Breast epithelium (tissue), 3 donors: Measurements from ENCODE around the gene PLEKHG4B.

Source experiments
- CTCF ChIP-seq, 3 donors: fragments of 450-650 bp; IDR thresholded peaks; one replicate each; pipeline ENCODE4 v1.5.1; 2016 to 2017; ENCODE audit warnings: antibody characterized with exemption in 3 of 3, mild to moderate bottlenecking in 3 of 3, moderate library complexity in 3 of 3
- POLR2A ChIP-seq: fragments of 450-650 bp; IDR thresholded peaks from one replicate; pipeline ENCODE4 v1.6.1; 2016; ENCODE audit warnings: antibody characterized with exemption, mild to moderate bottlenecking, moderate library complexity

- no peak for TF ChIP-seq CTCF (IDR thresholded peaks at IDR 0.05)
- no peak for TF ChIP-seq POLR2A
These were observed 37.9 kb downstream of the PLEKHG4B start for GRCh38 chr5:129820-130219.
